Measurements from ENCODE around the gene EARS2.

DNA sequence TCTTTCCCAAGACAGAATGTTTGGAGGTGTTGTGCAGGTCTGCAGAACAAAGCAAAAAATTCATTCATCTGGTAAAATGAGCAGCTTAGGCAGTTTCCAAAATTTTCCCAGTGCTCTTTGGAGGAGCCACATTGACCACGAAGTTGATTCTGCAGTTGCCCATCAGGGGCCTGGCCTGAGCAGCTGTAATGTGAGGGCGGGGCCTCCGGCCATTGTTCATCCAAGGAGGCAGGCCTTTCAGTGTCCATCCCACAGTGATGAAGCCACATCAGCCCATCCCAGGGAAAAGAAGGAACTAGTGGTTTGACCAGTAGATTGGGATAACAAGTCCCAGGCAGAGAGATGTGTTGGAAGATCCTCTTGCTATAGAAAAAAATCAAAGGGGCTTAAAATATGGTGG, 10.5 kb upstream of the EARS2 start:
- TF ChIP-seq, protein P1, sequence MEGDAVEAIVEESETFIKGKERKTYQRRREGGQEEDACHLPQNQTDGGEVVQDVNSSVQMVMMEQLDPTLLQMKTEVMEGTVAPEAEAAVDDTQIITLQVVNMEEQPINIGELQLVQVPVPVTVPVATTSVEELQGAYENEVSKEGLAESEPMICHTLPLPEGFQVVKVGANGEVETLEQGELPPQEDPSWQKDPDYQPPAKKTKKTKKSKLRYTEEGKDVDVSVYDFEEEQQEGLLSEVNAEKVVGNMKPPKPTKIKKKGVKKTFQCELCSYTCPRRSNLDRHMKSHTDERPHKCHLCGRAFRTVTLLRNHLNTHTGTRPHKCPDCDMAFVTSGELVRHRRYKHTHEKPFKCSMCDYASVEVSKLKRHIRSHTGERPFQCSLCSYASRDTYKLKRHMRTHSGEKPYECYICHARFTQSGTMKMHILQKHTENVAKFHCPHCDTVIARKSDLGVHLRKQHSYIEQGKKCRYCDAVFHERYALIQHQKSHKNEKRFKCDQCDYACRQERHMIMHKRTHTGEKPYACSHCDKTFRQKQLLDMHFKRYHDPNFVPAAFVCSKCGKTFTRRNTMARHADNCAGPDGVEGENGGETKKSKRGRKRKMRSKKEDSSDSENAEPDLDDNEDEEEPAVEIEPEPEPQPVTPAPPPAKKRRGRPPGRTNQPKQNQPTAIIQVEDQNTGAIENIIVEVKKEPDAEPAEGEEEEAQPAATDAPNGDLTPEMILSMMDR (IDR thresholded peaks at IDR 0.05): no peak
- no peak for TF ChIP-seq POLR2A (IDR thresholded peaks at IDR 0.05)
